ENCODE measurements around the gene ZHX3. TPM values are rescaled to one million over a fixed set of nuclear protein-coding genes. Genes with fewer than 3 reads are reported as not detected.

The ZHX3 gene
- total RNA-seq, 2 donors from 2014 or later = 31.7 to 35.3 TPM

- intact Hi-C loops (cut with DNase I, micrococcal nuclease) = no loop called here
- DNase-seq = no peak
- ATAC-seq = no peak
Observed at GRCh38 chr20:41183391-41183790, 134.1 kb downstream of the ZHX3 start.

GRCh38 chr20:41182296-41183212, 135.0 kb downstream of the ZHX3 start:
- ATAC-seq (no peak), DNase-seq (no peak)
- intact Hi-C loops (cut with DNase I, micrococcal nuclease) = no loop called here

- ATAC-seq (peak; percentile 7), DNase-seq (no peak)
- intact Hi-C loops (cut with DNase I, micrococcal nuclease) = no loop called here
Observed at GRCh38 chr20:41181567-41181966, 136.0 kb downstream of the ZHX3 start.

DNA sequence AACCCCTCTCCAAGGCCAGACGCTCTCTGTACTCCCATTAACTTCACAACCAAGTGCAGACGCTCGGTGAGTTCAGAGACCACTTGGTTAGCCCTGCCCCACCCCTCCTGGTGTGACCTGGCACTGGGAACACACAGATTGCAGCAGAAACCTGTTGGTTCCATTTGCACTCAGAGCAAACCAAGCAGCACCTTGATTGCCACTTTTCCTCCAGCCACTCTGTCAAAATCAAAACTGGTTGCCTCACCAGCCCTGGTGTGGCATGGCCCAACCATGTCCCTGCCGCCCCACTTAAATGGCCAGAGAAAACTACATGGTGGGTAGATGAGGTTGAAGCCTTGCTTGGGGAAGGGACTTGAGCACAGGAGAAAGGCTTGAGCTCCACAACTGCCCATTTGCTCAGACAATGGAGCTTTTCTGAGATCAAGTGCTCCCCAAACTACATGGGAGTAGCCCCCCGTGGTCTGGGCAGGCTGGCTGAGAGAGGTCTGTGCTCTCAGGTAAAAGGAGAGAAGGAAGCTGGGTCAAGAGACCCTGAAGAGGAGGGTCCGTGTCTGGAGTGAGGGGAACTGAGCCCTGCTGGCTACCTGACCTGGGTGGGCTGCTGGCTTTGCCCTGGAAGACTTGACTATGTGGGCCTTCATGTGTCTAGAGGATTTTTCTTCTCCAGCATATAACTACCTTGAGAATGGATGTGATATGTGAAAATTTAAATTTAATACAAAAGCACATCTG, 136.8 kb downstream of the ZHX3 start:
- intact Hi-C loops (cut with DNase I, micrococcal nuclease) = no loop called here
- DNase-seq (no peak), ATAC-seq (no peak)

GRCh38 chr20:41179961-41180360, 137.6 kb downstream of the ZHX3 start:
- no peak for DNase-seq

GRCh38 chr20:41178904-41179432, 138.6 kb downstream of the ZHX3 start:
- ATAC-seq = no peak
- intact Hi-C loops (cut with DNase I, micrococcal nuclease) = loop anchor here in 1 of 2 donors (10.0 kb wide), 1 partner anchor 156 kb away; no protein-coding TSS in a partner anchor
- no peak for DNase-seq

More at GRCh38 chr20:41179961-41180360, 137.6 kb downstream of the ZHX3 start:
- ATAC-seq = no peak
- intact Hi-C loops (cut with DNase I, micrococcal nuclease) = loop anchor here in 1 of 2 donors (10.0 kb wide), 1 partner anchor 155 kb away; no protein-coding TSS in a partner anchor

- intact Hi-C loops (cut with DNase I, micrococcal nuclease) = loop anchor here in 1 of 2 donors (10.0 kb wide), 1 partner anchor 156 kb away; no protein-coding TSS in a partner anchor
- ATAC-seq = no peak
- no peak for DNase-seq
Observed at GRCh38 chr20:41178495-41178894, 139.0 kb downstream of the ZHX3 start.

- ATAC-seq = no peak
- intact Hi-C loops (cut with DNase I, micrococcal nuclease) = loop anchor here in 1 of 2 donors (10.0 kb wide), 1 partner anchor 157 kb away; no protein-coding TSS in a partner anchor
Observed at GRCh38 chr20:41177636-41178035, 139.9 kb downstream of the ZHX3 start.

DNA sequence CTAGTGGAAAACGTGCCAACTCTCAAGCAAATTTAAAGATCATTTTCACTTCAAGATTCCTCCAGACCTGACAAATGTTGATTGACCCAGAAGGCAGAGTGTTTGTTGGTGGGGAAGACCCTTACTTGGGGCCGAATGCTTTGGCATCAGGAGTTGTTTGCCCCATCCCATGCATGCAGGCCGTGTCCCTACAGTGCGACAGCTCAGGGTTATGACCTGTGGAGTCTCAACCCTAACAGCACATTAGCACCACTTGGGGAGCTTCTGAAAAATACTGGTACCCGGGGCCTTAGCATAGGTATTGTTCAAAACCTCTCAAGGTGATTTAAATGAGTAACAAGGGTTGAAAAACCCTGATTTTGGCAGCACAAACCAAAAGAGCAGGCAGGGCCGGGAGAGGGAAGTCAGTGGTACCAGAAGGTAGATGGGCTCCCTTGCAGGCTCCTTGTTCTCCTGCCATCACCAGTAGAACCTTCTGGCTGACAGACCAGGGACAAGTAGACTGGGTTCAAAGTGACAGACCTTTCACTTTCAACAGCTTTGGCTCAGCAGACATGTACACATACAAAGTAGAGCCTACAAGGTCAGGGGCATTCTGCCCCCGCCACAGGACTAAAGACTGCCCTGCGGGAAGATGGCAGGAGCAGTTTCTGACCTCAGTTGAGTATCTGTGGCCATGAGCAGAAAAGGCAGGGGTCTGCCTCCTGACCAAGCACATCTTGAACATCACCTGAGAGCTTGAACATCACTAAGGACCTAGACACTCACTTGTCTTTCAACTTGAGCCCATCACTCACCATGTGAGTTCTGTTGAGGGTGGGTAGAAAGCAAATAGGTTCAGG, 140.6 kb downstream of the ZHX3 start:
- ATAC-seq = no peak
- no peak for DNase-seq
- intact Hi-C loops (cut with DNase I, micrococcal nuclease) = loop anchor here in 1 of 2 donors (10.0 kb wide), 1 partner anchor 158 kb away; no protein-coding TSS in a partner anchor

More at GRCh38 chr20:41177636-41178035, 139.9 kb downstream of the ZHX3 start:
- DNase-seq = no peak

GRCh38 chr20:41175727-41176330, 141.7 kb downstream of the ZHX3 start:
- no peak for DNase-seq
- intact Hi-C loops (cut with DNase I, micrococcal nuclease) = loop anchor here in 1 of 2 donors (10.0 kb wide), 1 partner anchor 159 kb away; no protein-coding TSS in a partner anchor
- no peak for ATAC-seq

DNA sequence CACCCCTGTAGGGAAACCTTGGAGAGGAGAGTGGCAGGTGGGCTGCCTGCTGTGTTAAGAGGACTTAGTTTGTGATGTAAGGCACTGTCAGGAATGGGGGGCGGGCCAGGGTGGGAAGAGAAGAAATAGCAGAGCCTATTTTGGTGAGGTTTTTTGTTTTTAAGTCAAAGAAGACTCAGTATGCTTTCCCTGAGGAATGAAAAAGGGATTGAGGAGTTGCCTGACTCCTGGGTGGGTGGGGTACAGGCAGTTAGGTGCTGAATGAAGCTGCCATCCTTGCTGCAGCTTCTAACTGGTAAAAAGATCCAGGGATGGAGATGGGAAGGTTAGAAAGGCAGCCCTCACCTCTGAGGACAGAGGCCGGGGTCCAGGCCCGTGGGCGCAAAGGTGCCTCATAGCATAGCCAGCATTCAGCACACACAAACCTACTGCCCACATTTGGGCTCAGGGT, 142.3 kb downstream of the ZHX3 start:
- no peak for DNase-seq
- intact Hi-C loops (cut with DNase I, micrococcal nuclease) = loop anchor here in 1 of 2 donors (10.0 kb wide), 1 partner anchor 160 kb away; no protein-coding TSS in a partner anchor

DNA sequence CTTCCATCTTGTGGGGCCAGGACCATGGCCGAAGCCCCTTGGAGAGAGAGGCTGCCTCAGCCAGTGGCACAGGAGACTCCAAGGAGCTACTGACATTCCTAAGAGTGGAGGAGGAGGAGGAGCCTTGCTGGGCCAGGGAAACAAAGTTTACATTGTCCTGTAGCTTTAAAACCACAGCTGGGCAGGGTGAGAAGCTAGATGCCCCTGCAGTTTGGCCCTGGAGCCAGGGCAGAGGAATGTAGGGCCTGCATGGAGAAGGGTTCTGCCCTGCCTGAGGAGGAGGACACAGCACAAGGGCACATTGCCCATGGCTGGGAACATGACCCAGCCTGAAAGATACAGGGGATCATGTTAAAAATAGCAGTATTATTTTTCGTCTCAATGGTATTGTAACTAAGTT, 142.7 kb downstream of the ZHX3 start:
- ATAC-seq (no peak), DNase-seq (no peak)
- intact Hi-C loops (cut with DNase I, micrococcal nuclease) = loop anchor here (5.0 to 10.0 kb wide), 2 partner anchors 58 to 160 kb away; no protein-coding TSS in a partner anchor

More for the DNA sequence above, 142.3 kb downstream of the ZHX3 start:
- ATAC-seq = no peak

DNA sequence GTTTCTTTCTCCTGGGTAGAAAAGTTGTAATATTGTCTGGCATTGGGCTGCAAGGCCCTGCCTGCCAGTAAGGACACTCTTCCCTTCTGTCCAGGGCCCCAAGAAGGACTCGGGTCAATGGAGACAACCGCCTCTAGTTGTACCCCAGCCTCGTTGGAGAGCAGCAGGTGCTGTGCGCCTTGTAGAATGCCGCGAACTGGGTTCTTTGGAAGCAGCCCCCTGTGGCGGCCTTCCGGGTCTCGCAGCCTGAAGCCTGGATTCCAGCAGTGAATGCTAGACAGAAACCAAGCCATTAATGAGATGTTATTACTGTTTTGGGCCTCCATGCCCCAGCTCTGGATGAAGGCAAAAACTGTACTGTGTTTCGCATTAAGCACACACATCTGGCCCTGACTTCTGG, 143.2 kb downstream of the ZHX3 start:
- intact Hi-C loops (cut with DNase I, micrococcal nuclease) = loop anchor here (5.0 to 10.0 kb wide), 2 partner anchors 58 to 160 kb away; no protein-coding TSS in a partner anchor
- DNase-seq = no peak
- ATAC-seq = no peak

DNA sequence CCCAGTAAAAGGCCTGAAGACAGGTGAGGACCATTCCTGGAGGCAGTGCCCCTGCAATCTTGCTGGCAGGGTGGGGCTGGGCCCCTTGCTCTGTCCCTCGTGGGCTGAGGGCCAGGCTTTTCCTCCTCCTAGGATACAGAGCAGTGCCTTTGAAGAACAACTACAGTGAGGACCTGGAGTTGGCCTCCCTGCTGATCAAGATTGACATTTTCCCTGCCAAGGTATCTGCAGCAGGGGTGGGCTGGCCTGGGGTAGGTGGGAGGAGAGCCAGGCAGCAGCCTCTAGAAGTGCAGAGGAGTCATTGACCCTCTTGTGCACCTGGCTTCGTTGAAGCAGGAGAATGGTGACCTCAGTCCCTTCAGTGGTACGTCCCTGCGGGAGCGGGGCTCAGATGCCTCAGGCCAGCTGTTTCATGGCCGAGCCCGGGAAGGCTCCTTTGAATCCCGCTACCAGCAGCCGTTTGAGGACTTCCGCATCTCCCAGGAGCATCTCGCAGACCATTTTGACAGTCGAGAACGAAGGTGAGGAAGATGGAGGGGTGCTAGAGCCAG, 143.7 kb downstream of the ZHX3 start:
- ATAC-seq (no peak), DNase-seq (no peak)
- intact Hi-C loops (cut with DNase I, micrococcal nuclease) = loop anchor here (2.0 to 10.0 kb wide), 3 partner anchors 58 to 165 kb away; no protein-coding TSS in a partner anchor

- DNase-seq = peak; percentile 60 to 83
Observed at GRCh38 chr20:41173161-41173721, 144.3 kb downstream of the ZHX3 start.

DNA sequence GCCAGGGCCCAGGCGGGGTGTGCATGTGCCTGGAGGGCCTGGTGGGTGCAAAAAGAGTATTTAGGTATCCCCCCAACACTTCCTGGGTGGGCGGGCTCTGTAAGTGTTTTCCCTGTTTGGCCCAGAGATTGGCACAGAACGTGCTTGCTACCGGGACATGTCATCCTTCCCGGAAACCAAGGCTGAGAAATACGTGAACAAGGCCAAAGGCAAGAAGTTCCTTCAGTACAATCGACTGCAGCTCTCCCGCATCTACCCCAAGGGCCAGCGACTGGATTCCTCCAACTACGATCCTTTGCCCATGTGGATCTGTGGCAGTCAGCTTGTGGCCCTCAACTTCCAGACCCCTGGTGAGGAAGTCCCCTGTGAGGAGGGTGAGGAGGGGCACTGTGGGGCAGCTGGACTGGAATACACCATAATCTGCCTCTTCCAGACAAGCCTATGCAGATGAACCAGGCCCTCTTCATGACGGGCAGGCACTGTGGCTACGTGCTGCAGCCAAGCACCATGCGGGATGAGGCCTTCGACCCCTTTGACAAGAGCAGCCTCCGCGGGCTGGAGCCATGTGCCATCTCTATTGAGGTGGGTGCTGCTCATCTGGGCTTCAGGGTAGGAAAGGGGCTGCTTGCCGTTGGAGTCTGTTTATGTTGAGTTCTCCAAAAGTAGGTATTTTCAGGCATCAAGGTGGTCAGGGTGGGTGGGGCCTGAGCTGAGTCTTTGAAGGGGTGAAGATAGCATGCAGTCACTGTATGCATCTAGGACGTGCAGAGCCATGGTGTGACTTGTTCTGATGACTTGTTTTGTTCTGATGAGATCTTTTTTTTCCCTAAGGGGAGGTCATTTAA, 145.0 kb downstream of the ZHX3 start:
- intact Hi-C loops (cut with DNase I, micrococcal nuclease) = loop anchor here (2.0 to 10.0 kb wide), 3 partner anchors 60 to 166 kb away; no protein-coding TSS in a partner anchor
- DNase-seq (no peak), ATAC-seq (peak; percentile 13)

More at GRCh38 chr20:41173161-41173721, 144.3 kb downstream of the ZHX3 start:
- peak; percentile 91 for ATAC-seq
- intact Hi-C loops (cut with DNase I, micrococcal nuclease) = loop anchor here (2.0 to 10.0 kb wide), 3 partner anchors 59 to 166 kb away; no protein-coding TSS in a partner anchor

Measured in left colon (tissue), 2 donors.